ENCODE results near the gene SPSB2. TPM values are rescaled to one million over a fixed set of nuclear protein-coding genes. Genes with fewer than 3 reads are reported as not detected.
A peak's percentile ranks its signal among the peaks of the same experiment; 100 is the strongest.

The SPSB2 gene
- total and polyA plus RNA-seq, 10 donors, result 7.0 to 17.0 (median 11.1) TPM

DNA sequence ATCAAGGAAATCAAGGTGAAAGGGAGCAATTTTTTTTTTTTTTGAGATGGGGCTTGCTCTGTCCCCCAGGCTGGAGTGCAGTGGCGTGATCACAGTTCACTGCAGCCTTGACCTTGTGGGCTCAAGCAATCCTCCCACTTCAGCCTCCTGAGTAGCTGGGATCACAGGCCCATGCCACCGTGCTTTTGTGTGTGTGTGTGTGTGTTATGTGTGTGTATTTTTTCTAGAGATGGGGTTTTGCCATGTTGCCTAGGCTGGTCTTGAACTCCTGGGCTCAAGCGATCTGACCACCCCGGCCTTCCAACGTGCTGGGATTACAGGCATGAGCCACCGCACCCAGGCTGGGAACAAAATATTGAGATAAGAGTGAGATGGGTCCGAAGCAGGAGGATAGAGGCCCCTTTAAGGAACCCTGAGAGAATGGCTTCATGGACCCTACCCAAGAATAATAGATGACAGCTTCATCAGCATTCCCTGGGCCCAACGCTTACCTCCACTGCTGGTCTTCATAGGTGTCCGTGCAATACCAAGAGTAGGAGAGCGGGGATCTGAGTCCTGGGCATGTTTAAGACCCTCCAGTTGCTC is 23.0 kb downstream of the SPSB2 start:
- Histone ChIP-seq H3K27ac (no peak overlapping the region), H3K9me3 (no peaks in the 10 kb centered on the region), H3K36me3 (peaks cover 0 to 41% (median 0%) of the 10 kb centered on the region in 6 donors), H3K4me1 (peaks cover 14 to 45% (median 25%) of the 10 kb centered on the region in 6 donors), H3K4me3 (peak overlapping the region in 3 of 8 donors; percentile 67 to 95 (median 85)), H3K27me3 (replicated peaks in 1 of 7) (no peaks in the 10 kb centered on the region)
- TF ChIP-seq POLR2AphosphoS5 (IDR thresholded peaks at IDR 0.05) (no peak), POLR2A (IDR thresholded peaks at IDR 0.05) (no peak)
- TF ChIP-seq, protein P1, sequence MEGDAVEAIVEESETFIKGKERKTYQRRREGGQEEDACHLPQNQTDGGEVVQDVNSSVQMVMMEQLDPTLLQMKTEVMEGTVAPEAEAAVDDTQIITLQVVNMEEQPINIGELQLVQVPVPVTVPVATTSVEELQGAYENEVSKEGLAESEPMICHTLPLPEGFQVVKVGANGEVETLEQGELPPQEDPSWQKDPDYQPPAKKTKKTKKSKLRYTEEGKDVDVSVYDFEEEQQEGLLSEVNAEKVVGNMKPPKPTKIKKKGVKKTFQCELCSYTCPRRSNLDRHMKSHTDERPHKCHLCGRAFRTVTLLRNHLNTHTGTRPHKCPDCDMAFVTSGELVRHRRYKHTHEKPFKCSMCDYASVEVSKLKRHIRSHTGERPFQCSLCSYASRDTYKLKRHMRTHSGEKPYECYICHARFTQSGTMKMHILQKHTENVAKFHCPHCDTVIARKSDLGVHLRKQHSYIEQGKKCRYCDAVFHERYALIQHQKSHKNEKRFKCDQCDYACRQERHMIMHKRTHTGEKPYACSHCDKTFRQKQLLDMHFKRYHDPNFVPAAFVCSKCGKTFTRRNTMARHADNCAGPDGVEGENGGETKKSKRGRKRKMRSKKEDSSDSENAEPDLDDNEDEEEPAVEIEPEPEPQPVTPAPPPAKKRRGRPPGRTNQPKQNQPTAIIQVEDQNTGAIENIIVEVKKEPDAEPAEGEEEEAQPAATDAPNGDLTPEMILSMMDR (IDR thresholded peaks at IDR 0.05 in 8 of 11, conservative IDR thresholded peaks at IDR 0.05 in 3 of 11), result no peak
- 82 to 93% (median 87%) methylated on average over 10 of the region's 10 CpGs for WGBS, 5 donors
- no peak for DNase-seq
- intact Hi-C loops (cut with DNase I; ENCODE audit: low total_unique reads), result loop anchor here (10.0 kb wide), 1 partner anchor 285 kb away; the partner anchor contains the start of gene NOP2

DNA sequence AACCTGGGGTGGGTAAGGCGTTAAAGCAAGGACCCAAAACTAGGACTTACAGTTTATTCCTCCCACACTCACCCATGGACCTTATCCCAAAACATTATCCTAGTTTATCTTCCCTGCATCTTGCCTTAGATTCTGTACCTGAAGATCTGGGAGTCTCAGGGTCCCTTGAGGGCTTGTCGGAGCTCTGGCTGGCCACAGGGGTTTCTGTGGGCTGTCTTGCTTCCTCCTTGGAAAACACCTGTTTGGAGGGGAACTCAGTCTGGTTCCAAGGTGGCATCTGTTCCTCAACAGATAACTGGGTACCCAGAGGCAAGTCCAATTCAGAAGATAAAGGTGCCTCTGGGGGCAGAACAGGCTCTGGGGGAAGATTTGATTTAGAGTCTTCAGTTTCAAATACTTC is 23.7 kb downstream of the SPSB2 start:
- Histone ChIP-seq H3K9me3 (no peaks in the 10 kb centered on the region), H3K4me1 (peaks cover 14 to 41% (median 25%) of the 10 kb centered on the region in 6 donors), H3K36me3 (peaks cover 0 to 42% (median 0%) of the 10 kb centered on the region in 6 donors), H3K27me3 (replicated peaks in 1 of 7) (no peaks in the 10 kb centered on the region), H3K27ac (no peak overlapping the region), H3K4me3 (no peak overlapping the region)
- TF ChIP-seq, protein P1 (IDR thresholded peaks at IDR 0.05 in 8 of 11, conservative IDR thresholded peaks at IDR 0.05 in 3 of 11), result no peak
- TF ChIP-seq POLR2A (IDR thresholded peaks at IDR 0.05) (no peak), POLR2AphosphoS5 (IDR thresholded peaks at IDR 0.05) (no peak)
- 61 to 81% (median 70%) methylated on average over 2 of the region's 2 CpGs for WGBS, 5 donors
- DNase-seq, result no peak
- intact Hi-C loops (cut with DNase I; ENCODE audit: low total_unique reads), result no loop called here

DNA sequence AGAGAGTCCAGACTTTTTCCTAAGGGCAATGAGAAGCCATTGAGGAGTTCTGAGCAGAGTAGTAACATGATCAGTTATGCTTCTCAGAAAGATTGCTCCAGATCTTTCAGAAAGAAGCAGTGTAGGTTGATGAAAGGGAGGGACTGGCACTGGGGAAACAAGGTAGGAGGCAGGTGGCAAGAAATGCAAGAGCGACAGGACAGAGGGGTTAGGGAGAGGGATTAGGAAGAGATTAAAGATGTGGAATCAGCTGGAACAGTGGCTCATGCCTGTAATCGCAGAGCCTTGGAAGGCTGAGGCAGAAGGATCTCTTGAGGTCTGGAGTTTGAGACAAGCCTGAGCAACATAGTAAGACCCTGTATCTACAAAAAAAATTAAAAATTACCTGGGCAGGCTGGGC is 25.4 kb downstream of the SPSB2 start:
- WGBS, 5 donors, result 91 to 100% (median 95%) methylated on average over 2 of the region's 2 CpGs

DNA sequence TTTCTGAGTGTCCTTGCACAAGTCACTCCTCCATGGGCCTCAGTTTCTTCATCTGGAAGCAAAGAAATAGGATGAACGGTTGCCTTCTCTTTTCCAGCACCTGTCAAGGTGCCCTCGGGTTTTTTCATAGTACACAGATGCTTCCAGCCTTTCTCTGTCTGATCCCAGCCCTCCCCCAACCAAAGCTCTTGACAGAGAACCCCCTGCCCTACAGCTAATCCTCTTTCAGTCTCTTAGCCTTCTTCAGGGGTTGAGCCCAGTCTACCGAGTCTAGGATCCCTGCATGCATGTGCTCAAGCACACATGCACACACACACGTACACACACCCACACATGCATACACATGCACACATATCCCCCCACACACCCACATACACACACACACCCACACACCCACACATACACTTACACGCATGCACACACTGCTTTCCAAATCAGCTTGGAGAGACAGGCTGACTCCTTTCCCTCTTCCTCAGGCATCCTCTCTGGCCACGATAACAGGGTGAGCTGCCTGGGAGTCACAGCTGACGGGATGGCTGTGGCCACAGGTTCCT is 26.7 kb downstream of the SPSB2 start:
- no peaks in the 10 kb centered on the region for H3K9me3 ChIP-seq
- TF ChIP-seq, protein P1 (IDR thresholded peaks at IDR 0.05 in 8 of 11, conservative IDR thresholded peaks at IDR 0.05 in 3 of 11), result no peak
- no peak for TF ChIP-seq POLR2AphosphoS5 (IDR thresholded peaks at IDR 0.05)
- no peak for TF ChIP-seq POLR2A (IDR thresholded peaks at IDR 0.05)
- WGBS, 5 donors, result 77 to 90% (median 87%) methylated on average over 7 of the region's 7 CpGs
- intact Hi-C loops (cut with DNase I; ENCODE audit: low total_unique reads), result no loop called here
- no peak overlapping the region for H3K4me3 ChIP-seq
- DNase-seq, result no peak
- H3K27me3 ChIP-seq (replicated peaks in 1 of 7), result peaks cover 0 to 7% (median 0%) of the 10 kb centered on the region in 7 donors
- peaks cover 0 to 42% (median 0%) of the 10 kb centered on the region in 6 donors for H3K36me3 ChIP-seq
- H3K27ac ChIP-seq, result no peak overlapping the region
- H3K4me1 ChIP-seq, result peaks cover 3 to 21% (median 10%) of the 10 kb centered on the region in 6 donors

More for the DNA sequence above, 25.4 kb downstream of the SPSB2 start:
- no peaks in the 10 kb centered on the region for H3K9me3 ChIP-seq
- intact Hi-C loops (cut with DNase I; ENCODE audit: low total_unique reads), result no loop called here
- no peak overlapping the region for H3K27ac ChIP-seq
- no peak overlapping the region for H3K4me3 ChIP-seq
- H3K27me3 ChIP-seq (replicated peaks in 1 of 7), result peaks cover 0 to 7% (median 0%) of the 10 kb centered on the region in 7 donors
- H3K4me1 ChIP-seq, result peaks cover 3 to 24% (median 13%) of the 10 kb centered on the region in 6 donors
- peaks cover 0 to 42% (median 0%) of the 10 kb centered on the region in 6 donors for H3K36me3 ChIP-seq
- TF ChIP-seq, protein P1 (IDR thresholded peaks at IDR 0.05 in 8 of 11, conservative IDR thresholded peaks at IDR 0.05 in 3 of 11), result no peak
- no peak for TF ChIP-seq POLR2A (IDR thresholded peaks at IDR 0.05)
- no peak for TF ChIP-seq POLR2AphosphoS5 (IDR thresholded peaks at IDR 0.05)
- DNase-seq, result no peak

Data from spleen (tissue), 11 donors.